Endothelial cell of umbilical vein (primary cell): Measurements from ENCODE around the gene RHOH. TPM values are rescaled to one million over a fixed set of nuclear protein-coding genes. Genes with fewer than 3 reads are reported as not detected.

ENCODE experiments used
- BruUV-seq: library from RNA; stranded (reverse); fragments of 400-500 nt; replicated peaks from 2 replicates; lab custom pipeline; 2021; lab: Mats Ljungman, UMichigan
- CTCF ChIA-PET: fragments of 300-600, 350-600 bp; sonication (Branson Sonifier 250); formaldehyde crosslinking; loops from one replicate; lab custom pipeline; 2021; ENCODE audit warnings: antibody characterized with exemption, inconsistent platforms; lab: Charles Lee
- POLR2A ChIA-PET: fragments of 300-600, 350-600 bp; sonication (Branson Sonifier 250); formaldehyde crosslinking; loops from one replicate; lab custom pipeline; 2021; ENCODE audit warnings: antibody characterized with exemption, inconsistent platforms; lab: Charles Lee
- DNase-seq: peaks from one replicate; pipeline ENCODE4 v3.0.0-alpha.2; 2011; ENCODE audit warnings: low read depth, low spot score
- FAIRE-seq: peaks from 2 replicates; lab custom pipeline; 2011; peaks lifted over from hg19 to GRCh38; lab: Jason Lieb, UNC
- H2AFZ ChIP-seq: 2 replicates; pipeline ENCODE4 v1.6.0; 2012; ENCODE audit warnings: low read depth, low read length, control low read depth, inconsistent platforms
- H3K27ac ChIP-seq: 2 replicates; pipeline ENCODE4 v1.5.1; 2011; ENCODE audit warnings: low read depth, mild to moderate bottlenecking, control low read depth, low read length, moderate library complexity; ENCODE audit not compliant: insufficient read depth
- H3K27me3 ChIP-seq, 2 experiments: 2 replicates each; pipeline versions ENCODE4 v1.6.0 to v1.6.1; 2011; ENCODE audit warnings: low read length in 2 of 2, mixed read lengths in 1 of 2; ENCODE audit not compliant: control insufficient read depth in 2 of 2, insufficient read depth in 2 of 2
- H3K36me3 ChIP-seq, 2 experiments: 2 replicates in 1 of 2; 3 replicates in 1 of 2; pipeline ENCODE4 v1.5.1; 2011; ENCODE audit warnings: low read length in 2 of 2, mild to moderate bottlenecking in 1 of 2, moderate library complexity in 1 of 2; ENCODE audit not compliant: control insufficient read depth in 2 of 2, insufficient read depth in 2 of 2; ENCODE audit errors: extremely low read depth in 1 of 2
- H3K4me1 ChIP-seq: 3 replicates; pipeline ENCODE4 v1.5.1; 2011; ENCODE audit warnings: mild to moderate bottlenecking, low read length; ENCODE audit not compliant: control insufficient read depth, insufficient read depth; ENCODE audit errors: extremely low read depth
- H3K4me2 ChIP-seq: 2 replicates; pipeline ENCODE4 v1.6.1; 2011; ENCODE audit warnings: low read length, control low read depth, mixed read lengths; ENCODE audit not compliant: insufficient read depth
- H3K4me3 ChIP-seq, 3 experiments: fragments of 200-600 bp in 1 of 3; sonication (generic), shearing (Covaris generic) in 1 of 3; replicated peaks in 1 of 3; 2 replicates each; pipeline ENCODE4 v1.5.1; 2011 to 2016; ENCODE audit warnings: control low read depth in 3 of 3, low read length in 3 of 3, mild to moderate bottlenecking in 2 of 3, inconsistent platforms in 1 of 3, low read depth in 1 of 3, moderate library complexity in 1 of 3; ENCODE audit not compliant: insufficient read depth in 1 of 3
- H3K79me2 ChIP-seq: 2 replicates; pipeline ENCODE4 v1.6.0; 2012; ENCODE audit warnings: low read length, inconsistent platforms; ENCODE audit not compliant: control insufficient read depth, insufficient read depth
- H3K9ac ChIP-seq: replicated peaks from 2 replicates; pipeline ENCODE3; 2011; ENCODE audit warnings: low read length, control low read depth; ENCODE audit not compliant: insufficient read depth; ENCODE audit errors: extremely low read depth
- H3K9me1 ChIP-seq: replicated peaks from 3 replicates; pipeline ENCODE4 v1.6.0; 2011; ENCODE audit warnings: mild to moderate bottlenecking, low read length; ENCODE audit not compliant: control insufficient read depth, insufficient read depth; ENCODE audit errors: extremely low read depth
- H3K9me3 ChIP-seq: replicated peaks from 2 replicates; pipeline ENCODE4 v1.5.1; 2012; ENCODE audit warnings: low read length, inconsistent platforms; ENCODE audit not compliant: control insufficient read depth, insufficient read depth
- H4K20me1 ChIP-seq: replicated peaks from 2 replicates; pipeline ENCODE3; 2011; ENCODE audit warnings: mild to moderate bottlenecking, low read length; ENCODE audit not compliant: control insufficient read depth, insufficient read depth; ENCODE audit errors: extremely low read depth
- CTCF ChIP-seq, 2 donors: IDR thresholded peaks; 1 replicate in 1 of 2; 2 replicates in 1 of 2; pipeline ENCODE4 v1.5.1; 2011; ENCODE audit warnings: low read length in 2 of 2, mild to moderate bottlenecking in 2 of 2, moderate library complexity in 2 of 2, control low read depth in 1 of 2, inconsistent platforms in 1 of 2, low read depth in 1 of 2; ENCODE audit not compliant: insufficient read depth in 1 of 2; ENCODE audit errors: extremely low read depth in 1 of 2
- EZH2 ChIP-seq: IDR thresholded peaks from 2 replicates; pipeline ENCODE4 v1.6.1; 2012; ENCODE audit warnings: borderline replicate concordance, low read depth, mild to moderate bottlenecking, moderate library complexity, low read length, inconsistent platforms; ENCODE audit not compliant: severe bottlenecking
- FOS ChIP-seq: IDR thresholded peaks from 2 replicates; pipeline ENCODE4 v1.6.1; 2011; ENCODE audit warnings: mild to moderate bottlenecking, low read length, moderate library complexity, borderline replicate concordance; ENCODE audit not compliant: insufficient read depth
- GATA2 ChIP-seq: IDR thresholded peaks from 2 replicates; pipeline ENCODE4 v1.7.0; 2011; ENCODE audit warnings: low read depth, mild to moderate bottlenecking, moderate library complexity, mixed read lengths, low read length; ENCODE audit not compliant: insufficient read length, insufficient read depth
- JUN ChIP-seq: IDR thresholded peaks from 2 replicates; pipeline ENCODE4 v1.6.1; 2011; ENCODE audit warnings: borderline replicate concordance, low read depth; ENCODE audit not compliant: insufficient read length, insufficient read depth
- MAX ChIP-seq: IDR thresholded peaks from 2 replicates; pipeline ENCODE4 v1.6.1; 2011; ENCODE audit not compliant: insufficient read depth, insufficient read length
- MYC ChIP-seq: IDR thresholded peaks from one replicate; pipeline ENCODE4 v1.6.1; 2011; ENCODE audit warnings: mild to moderate bottlenecking, low read depth, low read length
- POLR2A ChIP-seq: IDR thresholded peaks from 2 replicates; pipeline ENCODE4 v1.6.1; 2012; ENCODE audit warnings: low read depth, mild to moderate bottlenecking, control low read depth, low read length
- POLR2AphosphoS5 ChIP-seq: IDR thresholded peaks from 2 replicates; pipeline ENCODE4 v1.6.1; 2012; ENCODE audit warnings: low read depth, mild to moderate bottlenecking, control low read depth, low read length, moderate library complexity; ENCODE audit not compliant: insufficient read depth
- dilution Hi-C: fragments of 300-500 bp; cut with MboI; formaldehyde crosslinking; loops from one replicate; pipeline ENCODE4 v1.15.0; 2019; ENCODE audit warnings: low sequenced_read_pairs; ENCODE audit not compliant: extremely low pct_ligation_motif_present
- intact Hi-C: fragments of 100-400 bp; cut with micrococcal nuclease; formaldehyde crosslinking; loops from one replicate; pipeline ENCODE4 v1.10.0; 2022
- polyA plus RNA-seq, 4 experiments: library from polyadenylated mRNA; depleted of rRNA in 3 of 4; stranded (reverse) in 3 of 4; unstranded in 1 of 4; fragments of >200 nt; gene quantifications; 2 replicates each; pipeline versions ENCODE4 v1.2.1 to v1.2.3, GENCODE V29; 2011 to 2012; ENCODE audit warnings: missing spikeins in 1 of 4
- total RNA-seq: library from RNA; stranded (reverse); gene quantifications from 2 replicates; pipeline ENCODE4 v1.2.3, GENCODE V29; 2021

Gene RHOH
- total and polyA plus RNA-seq, 2 donors (not counting 3 experiments of a cell fraction or from before 2014, with no cell fraction given), result not detected

- Histone ChIP-seq H3K4me3 (no peak overlapping the region), H2AFZ (peak overlapping the region; percentile 10), H3K27me3 (no peaks in the 10 kb centered on the region)
These were observed 20.2 kb upstream of the RHOH start for GRCh38 chr4:40176602-40177001.

More at GRCh38 chr4:40176602-40177001, 20.2 kb upstream of the RHOH start:
- DNase-seq, result no peak
- dilution Hi-C loops, result no loop called here
- no peak for FAIRE-seq
- Histone ChIP-seq H3K9ac (no peak overlapping the region), H3K4me2 (no peak overlapping the region), H3K9me1 (no peaks in the 10 kb centered on the region), H4K20me1 (no peaks in the 10 kb centered on the region), H3K4me1 (peaks cover 11% of the 10 kb centered on the region), H3K36me3 (no peaks in the 10 kb centered on the region), H3K79me2 (no peaks in the 10 kb centered on the region), H3K9me3 (no peaks in the 10 kb centered on the region), H3K27ac (no peak overlapping the region)
- TF ChIP-seq FOS (no peak), EZH2 (no peak), POLR2A (no peak), JUN (no peak), GATA2 (no peak), CTCF (IDR thresholded peaks at IDR 0.05; ENCODE audit: extremely low read depth in 1 of 2, insufficient read depth in 1 of 2, low read depth in 1 of 2, low read length in 2 of 2) (no peak), POLR2AphosphoS5 (no peak), MAX (no peak), MYC (no peak)
- ChIA-PET CTCF (interaction anchor here (0.6 to 1.4 kb wide), 2 partner anchors 10 to 11 kb away, joined by 3 to 6 read pairs; no protein-coding TSS in a partner anchor), POLR2A (no interaction called here)
- intact Hi-C loops, result no loop called here
- BruUV-seq, result no TSS peak
